ENCODE measurements around the gene RNF40. TPM values are rescaled to one million over a fixed set of nuclear protein-coding genes. Genes with fewer than 3 reads are reported as not detected.

RNF40 gene
- total RNA-seq, 1 experiment from 2014 or later = 90.3 TPM

GRCh38 chr16:30745082-30745481, 17.0 kb upstream of the RNF40 start:
- no peaks in the 10 kb centered on the region for H3K9me2 ChIP-seq (ENCODE audit: insufficient read depth)
- ChIA-PET POLR2A (no interaction called here), CTCF (no interaction called here), RAD21 (ENCODE audit: low non-redundant PET in 1 of 2, low total read pairs in 2 of 2, uncharacterized antibody in 2 of 2, unreplicated experiment in 2 of 2) (no interaction called here)
- intact Hi-C loops (cut with micrococcal nuclease) = no loop called here
- H3K36me3 ChIP-seq (ENCODE audit: control insufficient read depth in 1 of 2, insufficient read depth in 2 of 2, low read length in 2 of 2) = peaks cover 8 to 23% of the 10 kb centered on the region in 2 experiments; a peak in 3 of 4 replicates
- no peaks in the 10 kb centered on the region for H4K20me1 ChIP-seq (ENCODE audit: insufficient read depth)
- peaks cover 27 to 38% of the 10 kb centered on the region in 2 experiments for H3K4me1 ChIP-seq (ENCODE audit: control insufficient read depth in 1 of 2, insufficient read depth in 2 of 2, low read length in 2 of 2)
- no TSS peak for BruUV-seq (replicated peaks)
- H3K79me2 ChIP-seq (ENCODE audit: insufficient read depth, low read length) = peaks cover 32% of the 10 kb centered on the region
- H3K27ac ChIP-seq (ENCODE audit: low read depth, low read length) = no peak overlapping the region
- ATAC-seq = no peak
- no peaks in the 10 kb centered on the region for H3K27me3 ChIP-seq (ENCODE audit: insufficient read depth, low read length)
- no peak overlapping the region for H2AFZ ChIP-seq (ENCODE audit: low read depth, low read length, poor library complexity, severe bottlenecking)
- H3K9me3 ChIP-seq (ENCODE audit: control insufficient read depth in 1 of 2, insufficient read depth in 1 of 2, low read depth in 1 of 2, low read length in 2 of 2) = no peaks in the 10 kb centered on the region
- no peak overlapping the region for H3K9ac ChIP-seq (ENCODE audit: low read length)
- TF ChIP-seq, protein P1, sequence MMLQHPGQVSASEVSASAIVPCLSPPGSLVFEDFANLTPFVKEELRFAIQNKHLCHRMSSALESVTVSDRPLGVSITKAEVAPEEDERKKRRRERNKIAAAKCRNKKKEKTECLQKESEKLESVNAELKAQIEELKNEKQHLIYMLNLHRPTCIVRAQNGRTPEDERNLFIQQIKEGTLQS (IDR thresholded peaks at IDR 0.05) = no peak
- TF ChIP-seq EZH2phosphoT487 (IDR thresholded peaks at IDR 0.05; ENCODE audit: borderline replicate concordance) (no peak), CBX3 (IDR thresholded peaks at IDR 0.05; ENCODE audit: low read depth) (no peak), JUND (IDR thresholded peaks at IDR 0.05) (no peak), SIN3A (IDR thresholded peaks at IDR 0.05; ENCODE audit: low read depth) (no peak), FOSL1 (IDR thresholded peaks at IDR 0.05; ENCODE audit: low read depth) (no peak), SRF (IDR thresholded peaks at IDR 0.05; ENCODE audit: low read depth) (no peak), ZNF274 (IDR thresholded peaks at IDR 0.05; ENCODE audit: low read depth, low read length) (no peak), REST (IDR thresholded peaks at IDR 0.05; ENCODE audit: low read depth) (no peak), EZH2 (IDR thresholded peaks at IDR 0.05) (no peak), EGR1 (IDR thresholded peaks at IDR 0.05; ENCODE audit: low read depth) (no peak), RAD21 (IDR thresholded peaks at IDR 0.05; ENCODE audit: low read depth) (no peak), CTCF (IDR thresholded peaks at IDR 0.05 in 2 of 3, conservative IDR thresholded peaks at IDR 0.05 in 1 of 3; ENCODE audit: borderline replicate concordance in 1 of 3, insufficient read depth in 1 of 3, low read depth in 2 of 3, low read length in 2 of 3) (no peak), MAX (IDR thresholded peaks at IDR 0.05) (no peak), YY1 (IDR thresholded peaks at IDR 0.05; ENCODE audit: extremely low read depth, insufficient replicate concordance, low read depth, low read length) (no peak)
- no peak overlapping the region for H3K4me2 ChIP-seq (ENCODE audit: low read length)
- H3K4me3 ChIP-seq (replicated peaks in 1 of 2; ENCODE audit: low read depth in 1 of 2, low read length in 2 of 2) = no peak overlapping the region
- no peak for DNase-seq (ENCODE audit: low read depth, low spot score)
